H54 (cell line): ENCODE data around the gene OSBPL6.
"Not testable (repeated sequence)": the region's sequence is repeated elsewhere in the genome, so short reads cannot be mapped to it uniquely, and the experiment has no call there.

Experiments used
- DNase-seq: peaks from one replicate; pipeline ENCODE4 v3.0.0; 2011; ENCODE audit warnings: low spot score, mixed read lengths; ENCODE audit not compliant: insufficient read length
- FAIRE-seq: peaks from 3 replicates; lab custom pipeline; 2011; peaks lifted over from hg19 to GRCh38; lab: Jason Lieb, UNC
- POLR2A ChIP-seq: IDR thresholded peaks from 2 replicates; pipeline ENCODE4 v1.6.1; 2011; ENCODE audit warnings: low read depth, mild to moderate bottlenecking, low read length

OSBPL6 gene

GRCh38 chr2:178328037-178328436, 133.7 kb downstream of the OSBPL6 start:
- DNase-seq (no peak), FAIRE-seq (no peak)
- no peak for TF ChIP-seq POLR2A

DNA sequence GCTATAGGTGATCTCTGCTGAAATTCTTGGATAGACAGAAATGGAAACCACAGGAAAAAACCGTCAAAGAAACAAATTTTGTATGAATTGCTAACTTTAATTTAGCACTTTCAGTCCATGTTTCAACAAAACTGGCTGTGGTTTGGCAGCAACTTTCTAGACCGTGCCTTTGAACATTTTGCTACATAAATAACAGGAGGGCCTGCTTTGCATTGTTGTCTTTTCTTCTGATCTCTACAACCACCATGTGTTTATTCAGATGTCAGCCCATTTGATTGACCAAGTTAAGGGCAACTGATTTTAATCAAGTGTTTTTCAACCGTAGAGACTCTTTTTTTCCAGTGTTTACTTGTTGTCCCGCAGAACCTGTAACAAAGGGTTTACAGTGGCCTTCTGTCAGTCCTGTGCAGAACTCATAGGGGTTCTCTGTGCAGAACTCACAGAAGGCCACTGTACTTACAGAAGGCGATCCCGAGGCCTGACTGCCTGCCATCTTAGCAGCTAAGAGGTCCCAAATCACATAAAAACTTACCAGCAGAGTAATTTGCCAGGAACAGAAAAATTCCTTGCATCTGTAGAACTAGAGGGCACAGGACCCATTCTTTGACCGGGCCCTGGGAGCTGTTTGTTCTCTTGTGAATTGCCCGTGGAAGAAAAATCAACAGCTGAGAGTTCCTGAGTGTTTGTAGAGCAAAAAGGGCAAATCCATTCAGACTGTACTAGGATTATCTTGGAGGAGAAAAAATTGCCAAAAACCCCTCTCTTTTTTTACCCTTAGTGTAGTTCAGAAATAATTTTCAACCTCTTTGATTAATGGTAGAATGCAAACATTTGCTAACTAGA, 136.1 kb downstream of the OSBPL6 start:
- no peak for DNase-seq
- FAIRE-seq: no peak
- no peak for TF ChIP-seq POLR2A

- DNase-seq (no peak), FAIRE-seq (no peak)
- no peak for TF ChIP-seq POLR2A
Measured at GRCh38 chr2:178331474-178332432, 137.4 kb downstream of the OSBPL6 start.

DNA sequence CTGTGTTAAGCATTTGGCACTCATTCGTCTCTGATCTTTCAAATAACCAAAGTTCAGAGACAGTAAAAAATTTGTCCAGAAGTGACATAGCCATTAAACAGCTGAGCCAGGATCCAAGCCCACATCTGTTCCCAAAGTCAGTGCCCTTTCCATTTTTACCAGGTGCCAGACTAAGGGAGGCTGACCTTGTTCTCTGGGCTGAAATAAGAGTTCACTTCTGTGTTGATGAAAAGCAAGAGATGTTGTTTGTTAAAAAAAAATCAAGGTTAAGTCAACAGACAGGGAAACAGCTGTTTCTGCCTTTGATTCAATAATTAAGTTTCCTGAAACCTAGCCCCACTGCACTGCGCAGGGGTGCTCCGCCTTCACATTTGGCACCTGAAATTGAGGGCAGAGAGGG, 139.5 kb downstream of the OSBPL6 start:
- TF ChIP-seq POLR2A: no peak
- FAIRE-seq (no peak), DNase-seq (no peak)

DNA sequence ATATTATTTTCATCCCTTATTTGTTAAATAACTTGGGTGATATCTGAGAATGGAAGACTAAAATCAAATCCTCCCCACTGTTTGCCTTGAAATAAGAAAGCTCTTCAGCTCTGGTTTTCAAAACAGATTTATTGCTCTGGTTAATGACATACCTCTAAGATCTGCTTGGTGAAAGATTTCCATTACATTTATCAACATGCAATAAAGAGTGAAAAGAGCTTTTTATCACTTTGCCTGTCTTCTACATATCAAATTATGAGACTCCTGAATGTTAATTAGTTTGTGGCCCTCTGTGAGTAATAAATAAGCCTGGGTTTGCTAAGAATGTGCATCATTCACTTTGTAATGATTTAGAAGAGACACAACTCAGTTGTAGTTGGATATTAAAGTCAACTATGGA, 140.9 kb downstream of the OSBPL6 start:
- FAIRE-seq (no peak), DNase-seq (no peak)
- no peak for TF ChIP-seq POLR2A

- TF ChIP-seq POLR2A: no peak
- no peak for DNase-seq
- FAIRE-seq: no peak
Measured at GRCh38 chr2:178344121-178344520, 149.8 kb downstream of the OSBPL6 start.

DNA sequence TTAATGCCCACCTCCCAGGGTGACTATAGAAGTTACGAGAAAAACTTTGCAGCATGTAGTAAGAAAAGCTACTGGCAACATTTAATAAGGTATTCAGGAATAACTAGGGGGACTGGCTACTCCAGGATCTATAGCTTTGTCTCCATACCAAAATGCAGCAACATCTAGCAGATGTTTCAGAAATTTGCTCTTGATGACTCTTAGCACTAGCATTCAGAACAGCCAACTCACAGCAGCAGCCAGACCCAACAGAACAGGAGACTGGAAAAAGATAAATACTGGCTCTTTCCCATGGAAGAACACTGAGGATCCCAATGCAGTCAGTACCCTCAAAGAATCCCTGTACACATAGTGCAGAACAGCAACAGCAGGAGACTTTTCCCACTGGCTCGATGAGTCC, 151.6 kb downstream of the OSBPL6 start:
- FAIRE-seq (no peak), DNase-seq (no peak)
- TF ChIP-seq POLR2A: no peak

DNA sequence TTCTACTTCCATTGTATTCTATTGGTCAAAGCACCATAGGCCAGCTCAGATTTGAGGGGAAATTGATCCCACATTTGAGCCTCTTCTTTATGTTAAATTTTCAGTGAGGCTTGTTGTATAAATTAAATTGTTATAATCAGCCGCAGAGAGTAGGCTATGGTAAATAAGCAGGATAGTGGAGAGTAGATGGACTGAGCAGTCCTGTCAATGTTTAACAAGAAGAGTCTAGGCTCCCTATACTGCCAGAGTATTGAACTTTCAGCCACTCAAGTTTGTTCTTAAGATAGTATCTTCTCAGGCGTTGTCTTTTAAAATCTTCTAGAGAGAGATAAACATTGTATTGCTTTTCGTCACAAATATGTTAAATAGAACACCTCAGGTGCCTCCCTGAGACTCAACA, 155.7 kb downstream of the OSBPL6 start:
- FAIRE-seq: no peak
- no peak for TF ChIP-seq POLR2A
- DNase-seq: no peak

DNA sequence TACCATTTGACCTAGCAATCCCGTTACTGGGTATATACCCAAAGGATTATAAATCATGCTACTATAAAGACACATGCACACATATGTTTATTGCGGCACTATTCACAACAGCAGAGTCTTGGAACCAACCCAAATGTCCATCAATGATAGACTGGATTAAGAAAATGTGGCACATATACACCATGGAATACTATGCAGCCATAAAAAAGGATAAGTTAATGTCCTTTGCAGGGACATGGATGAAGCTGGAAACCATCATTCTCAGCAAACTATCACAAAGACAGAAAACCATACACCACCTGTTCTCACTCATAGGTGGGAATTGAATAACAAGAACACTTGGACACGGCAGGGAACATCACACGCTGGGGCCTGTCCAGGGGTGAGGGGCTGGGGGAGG, 163.4 kb downstream of the OSBPL6 start:
- not testable (repeated sequence) for DNase-seq, FAIRE-seq

DNA sequence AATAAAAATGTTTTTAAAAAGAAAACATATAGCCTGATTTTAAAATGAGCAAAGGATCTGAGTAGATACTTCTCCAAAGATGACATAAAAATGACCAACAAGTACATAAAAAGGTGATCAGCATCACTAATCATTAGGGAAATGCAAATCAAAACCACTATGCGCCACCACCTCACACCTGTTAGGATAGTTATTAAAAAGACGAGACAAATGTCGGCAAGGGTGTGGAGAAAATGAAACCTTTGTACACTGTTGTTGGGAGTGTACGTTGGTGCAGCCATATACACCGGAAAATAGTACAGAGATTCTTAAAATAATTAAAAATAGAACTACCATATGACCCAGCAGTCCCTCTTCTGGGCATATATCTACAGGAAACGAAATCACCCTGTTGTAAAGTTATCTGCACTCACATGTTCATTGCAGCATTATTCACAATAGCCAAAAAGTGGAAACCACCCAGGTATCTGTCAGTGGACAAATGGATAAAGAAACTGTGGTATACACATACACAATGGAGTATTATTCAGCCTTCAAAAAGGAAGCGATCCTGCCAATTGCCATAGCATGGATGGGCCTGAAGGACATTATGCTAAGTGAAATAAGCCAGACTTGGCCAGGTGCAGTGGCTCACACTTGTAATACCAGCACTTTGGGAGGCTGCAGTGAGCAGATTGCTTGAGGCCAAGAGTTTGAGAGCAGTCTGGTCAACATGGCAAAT, 165.0 kb downstream of the OSBPL6 start:
- TF ChIP-seq POLR2A: no peak
- DNase-seq (no peak), FAIRE-seq (no peak)

GRCh38 chr2:178361588-178361987, 167.3 kb downstream of the OSBPL6 start:
- DNase-seq (no peak), FAIRE-seq (no peak)
- TF ChIP-seq POLR2A: no peak

DNA sequence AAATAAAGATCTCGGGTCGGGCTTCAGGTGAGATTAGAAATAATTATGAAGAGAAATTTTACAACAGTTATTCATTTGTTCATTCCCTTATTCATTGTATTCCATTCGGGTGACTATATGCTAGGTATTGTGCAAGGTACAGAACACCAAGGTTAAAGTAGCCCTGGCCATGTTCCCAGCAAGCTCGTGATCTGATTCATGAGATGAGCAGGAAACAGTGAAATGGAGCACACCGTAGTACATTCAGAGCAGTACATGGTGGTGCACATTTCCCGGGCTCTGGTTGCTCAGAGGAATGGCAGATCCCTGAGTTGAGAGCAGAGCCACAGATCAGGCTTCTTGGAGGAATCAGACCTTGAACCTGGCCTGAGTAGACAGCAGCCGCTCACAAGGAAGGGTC, 168.9 kb downstream of the OSBPL6 start:
- DNase-seq: peak; percentile 15
- FAIRE-seq: peak; percentile 75
- TF ChIP-seq POLR2A: no peak

- FAIRE-seq: no peak
- no peak for TF ChIP-seq POLR2A
- no peak for DNase-seq
Measured at GRCh38 chr2:178365116-178365515, 170.8 kb downstream of the OSBPL6 start.

GRCh38 chr2:178366412-178366811, 172.1 kb downstream of the OSBPL6 start:
- no peak for FAIRE-seq
- DNase-seq: no peak
- TF ChIP-seq POLR2A: no peak

DNA sequence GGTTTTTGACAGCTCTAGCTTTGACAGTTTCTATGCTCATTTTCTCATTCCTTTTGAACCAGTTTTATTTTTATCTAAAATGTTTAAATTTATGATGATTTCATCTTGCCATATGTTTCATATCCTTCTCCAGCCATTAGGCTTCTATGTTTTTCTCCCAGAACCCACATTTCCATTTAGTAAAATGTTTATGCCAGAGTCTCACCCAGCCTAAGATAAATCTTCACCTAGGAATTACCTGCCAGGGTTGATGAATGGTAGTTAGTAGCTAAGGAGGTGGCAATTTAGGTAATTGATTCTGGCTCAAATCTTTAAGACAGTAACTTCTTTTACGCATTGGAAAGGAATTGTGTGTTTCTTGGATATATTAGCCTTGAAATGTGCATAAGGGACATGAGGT, 173.0 kb downstream of the OSBPL6 start:
- TF ChIP-seq POLR2A: no peak
- no peak for FAIRE-seq
- no peak for DNase-seq
